Lower leg skin (tissue), 3 donors: ENCODE results near the gene VEZT.

Source experiments
- POLR2A ChIP-seq, 2 donors: fragments of 450-650 bp; IDR thresholded peaks; one replicate each; pipeline ENCODE4 v1.6.1; 2016 to 2017; ENCODE audit warnings: antibody characterized with exemption in 2 of 2, mild to moderate bottlenecking in 1 of 2, moderate library complexity in 1 of 2
- TF ChIP-seq, protein P1 (sequence below), 3 donors: fragments of 450-650 bp; IDR thresholded peaks; one replicate each; pipeline ENCODE4 v1.5.1; 2016; ENCODE audit warnings: antibody characterized with exemption in 3 of 3, mild to moderate bottlenecking in 3 of 3, moderate library complexity in 2 of 3

DNA sequence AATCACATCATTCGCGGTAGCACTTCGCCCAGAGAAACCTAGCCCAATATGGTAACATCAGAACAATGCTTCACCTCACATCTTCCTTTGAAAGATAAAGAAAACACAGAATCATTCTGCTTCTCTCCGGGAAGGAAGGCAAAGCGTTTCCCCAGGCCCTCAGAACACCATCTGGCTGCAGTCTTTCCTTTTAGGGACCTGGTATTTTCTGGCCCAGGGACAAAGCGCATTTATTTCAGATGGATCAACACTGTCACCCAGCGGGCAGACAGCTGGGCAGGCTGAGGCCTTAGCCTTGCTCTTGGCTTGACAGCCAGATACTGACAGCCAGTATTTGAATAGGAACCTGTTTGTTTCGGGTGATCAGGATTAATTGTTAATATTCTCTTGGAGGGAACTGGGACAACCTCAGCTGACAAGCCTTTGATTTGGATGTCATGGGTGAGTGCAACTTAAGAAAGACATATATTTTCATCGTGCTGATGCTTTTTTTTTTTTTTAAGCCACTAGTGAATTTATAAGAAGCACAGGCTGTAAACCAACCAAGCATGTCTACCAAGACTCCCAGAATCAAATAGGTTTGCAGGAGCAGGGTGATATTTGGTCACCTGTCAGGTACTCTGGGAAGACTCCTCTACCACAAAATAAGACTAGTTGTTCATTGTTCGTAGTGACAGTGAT, 118.9 kb downstream of the VEZT start:
- no peak for TF ChIP-seq POLR2A (IDR thresholded peaks at IDR 0.05)
- TF ChIP-seq, protein P1, sequence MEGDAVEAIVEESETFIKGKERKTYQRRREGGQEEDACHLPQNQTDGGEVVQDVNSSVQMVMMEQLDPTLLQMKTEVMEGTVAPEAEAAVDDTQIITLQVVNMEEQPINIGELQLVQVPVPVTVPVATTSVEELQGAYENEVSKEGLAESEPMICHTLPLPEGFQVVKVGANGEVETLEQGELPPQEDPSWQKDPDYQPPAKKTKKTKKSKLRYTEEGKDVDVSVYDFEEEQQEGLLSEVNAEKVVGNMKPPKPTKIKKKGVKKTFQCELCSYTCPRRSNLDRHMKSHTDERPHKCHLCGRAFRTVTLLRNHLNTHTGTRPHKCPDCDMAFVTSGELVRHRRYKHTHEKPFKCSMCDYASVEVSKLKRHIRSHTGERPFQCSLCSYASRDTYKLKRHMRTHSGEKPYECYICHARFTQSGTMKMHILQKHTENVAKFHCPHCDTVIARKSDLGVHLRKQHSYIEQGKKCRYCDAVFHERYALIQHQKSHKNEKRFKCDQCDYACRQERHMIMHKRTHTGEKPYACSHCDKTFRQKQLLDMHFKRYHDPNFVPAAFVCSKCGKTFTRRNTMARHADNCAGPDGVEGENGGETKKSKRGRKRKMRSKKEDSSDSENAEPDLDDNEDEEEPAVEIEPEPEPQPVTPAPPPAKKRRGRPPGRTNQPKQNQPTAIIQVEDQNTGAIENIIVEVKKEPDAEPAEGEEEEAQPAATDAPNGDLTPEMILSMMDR (IDR thresholded peaks at IDR 0.05) = no peak
